Stimulated activated naive CD8-positive, alpha-beta T cell treated with anti-CD3 and anti-CD28 coated beads, Interleukin-15, Interleukin-2, amounts not matched to agents 100 U/mL and 50 U/mL, for 24 hours (primary cell): ENCODE measurements around the gene GIT2.
"Not testable (repeated sequence)": the region's sequence is repeated elsewhere in the genome, so short reads cannot be mapped to it uniquely, and the experiment has no call there.

Experiments
- ATAC-seq: fragments of 150-1000 bp; cut with Tn5 transposase; one replicate; pipeline ENCODE4 v1.10.0; 2021
- DNase-seq: peaks from one replicate; pipeline ENCODE4 v3.0.0; 2021

GIT2 gene

DNA sequence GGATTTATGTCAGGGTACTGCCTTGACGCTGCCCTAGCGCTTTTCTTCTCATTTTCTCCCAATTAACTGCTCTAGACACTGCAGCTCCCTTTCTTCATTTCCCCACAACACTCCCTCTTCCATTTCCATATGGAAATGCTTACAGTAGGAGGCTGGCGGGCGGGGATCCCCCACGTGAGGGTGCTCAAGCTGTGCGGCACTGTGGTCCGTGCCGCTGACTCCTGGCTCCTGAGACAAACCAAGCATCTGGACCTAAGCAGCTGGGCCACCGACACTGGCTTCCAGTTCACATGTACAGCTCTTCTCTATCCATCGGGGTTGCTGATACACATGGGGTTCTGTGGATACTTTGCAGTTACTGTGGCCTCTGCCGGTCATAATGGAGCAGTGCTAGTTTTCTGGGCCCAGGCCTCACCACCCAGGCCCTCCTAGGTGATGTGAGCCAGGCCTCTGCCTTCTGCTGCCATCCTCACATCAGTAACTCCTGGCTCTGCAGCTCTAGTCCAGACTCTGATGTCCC, 75.8 kb downstream of the GIT2 start:
- ATAC-seq (no peak), DNase-seq (no peak)

DNA sequence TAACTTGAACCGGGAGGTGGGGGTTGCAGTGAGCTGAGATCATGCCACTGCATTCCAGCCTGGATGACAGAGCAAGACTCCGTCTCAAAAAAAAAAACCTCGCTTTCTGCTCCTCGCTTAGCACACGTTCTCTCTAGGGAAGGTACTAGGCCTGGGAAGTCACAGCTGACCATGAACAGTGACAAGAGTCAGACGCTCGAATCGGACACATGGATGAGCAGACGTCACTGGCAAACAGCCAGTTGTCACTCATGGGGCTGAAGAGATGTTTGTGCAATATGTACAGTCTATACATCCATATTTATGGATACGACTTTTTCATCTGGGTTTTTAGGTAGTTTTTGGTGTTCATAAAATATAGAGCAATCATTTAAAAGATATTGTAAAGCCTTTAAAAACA, 76.7 kb downstream of the GIT2 start:
- ATAC-seq (no peak), DNase-seq (no peak)

- DNase-seq (no peak), ATAC-seq (no peak)
These were observed 80.1 kb downstream of the GIT2 start for GRCh38 chr12:109916045-109916444.

- DNase-seq = no peak
- ATAC-seq = no peak
These were observed 80.8 kb downstream of the GIT2 start for GRCh38 chr12:109915171-109916040.

DNA sequence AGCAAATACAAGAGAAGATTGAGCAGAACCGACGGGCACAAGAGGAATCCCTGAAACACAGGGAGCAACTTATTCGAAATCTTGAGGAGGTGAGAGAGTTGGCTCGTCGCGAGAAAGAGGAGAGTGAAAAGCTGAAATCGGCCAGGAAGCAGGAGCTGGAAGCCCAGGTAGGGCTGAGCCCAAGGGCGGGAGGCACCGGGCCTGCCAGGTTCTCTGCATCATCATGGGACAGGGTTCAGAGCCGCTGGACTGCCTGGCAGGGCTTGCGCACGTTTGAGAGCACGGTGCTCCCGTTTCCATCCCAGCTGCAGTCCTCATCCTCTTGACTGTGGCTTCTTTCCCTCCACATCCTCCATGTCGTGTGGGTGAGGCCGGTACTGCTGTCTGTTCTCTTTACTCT, 81.7 kb downstream of the GIT2 start:
- no peak for ATAC-seq

GRCh38 chr12:109912855-109913321, 83.3 kb downstream of the GIT2 start:
- no peak for DNase-seq
- ATAC-seq = no peak

More for the DNA sequence above, 81.7 kb downstream of the GIT2 start:
- DNase-seq = no peak

- peak; percentile 43 for ATAC-seq
- DNase-seq = peak; percentile 38
These were observed 85.2 kb downstream of the GIT2 start for GRCh38 chr12:109910969-109911348.

- ATAC-seq (no peak), DNase-seq (no peak)
These were observed 85.8 kb downstream of the GIT2 start for GRCh38 chr12:109910254-109910968.

DNA sequence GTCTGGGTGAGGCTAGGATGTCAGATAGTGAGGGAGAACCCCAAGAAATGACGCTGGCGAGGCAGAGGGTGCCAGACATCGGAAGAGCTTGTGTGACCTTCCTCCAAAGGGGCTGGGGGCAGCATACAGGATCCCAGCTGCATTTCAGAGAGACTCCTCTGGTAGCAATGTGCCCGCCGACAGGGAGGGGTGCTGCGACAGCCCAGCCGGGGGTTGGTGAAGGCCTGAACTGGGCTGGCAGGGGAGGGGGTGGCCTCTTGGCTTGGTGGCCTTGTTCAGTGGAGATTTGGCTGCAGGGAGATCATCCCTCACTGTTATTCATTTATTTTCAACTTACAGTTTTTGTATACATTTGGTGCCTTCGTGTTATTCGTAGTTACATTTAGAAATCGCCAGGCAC, 90.9 kb downstream of the GIT2 start:
- ATAC-seq (no peak), DNase-seq (no peak)

- no peak for ATAC-seq
- DNase-seq = no peak
These were observed 93.2 kb downstream of the GIT2 start for GRCh38 chr12:109902891-109903418.

GRCh38 chr12:109900752-109901580, 95.2 kb downstream of the GIT2 start:
- DNase-seq (peak; percentile 16), ATAC-seq (peak; percentile 26)

DNA sequence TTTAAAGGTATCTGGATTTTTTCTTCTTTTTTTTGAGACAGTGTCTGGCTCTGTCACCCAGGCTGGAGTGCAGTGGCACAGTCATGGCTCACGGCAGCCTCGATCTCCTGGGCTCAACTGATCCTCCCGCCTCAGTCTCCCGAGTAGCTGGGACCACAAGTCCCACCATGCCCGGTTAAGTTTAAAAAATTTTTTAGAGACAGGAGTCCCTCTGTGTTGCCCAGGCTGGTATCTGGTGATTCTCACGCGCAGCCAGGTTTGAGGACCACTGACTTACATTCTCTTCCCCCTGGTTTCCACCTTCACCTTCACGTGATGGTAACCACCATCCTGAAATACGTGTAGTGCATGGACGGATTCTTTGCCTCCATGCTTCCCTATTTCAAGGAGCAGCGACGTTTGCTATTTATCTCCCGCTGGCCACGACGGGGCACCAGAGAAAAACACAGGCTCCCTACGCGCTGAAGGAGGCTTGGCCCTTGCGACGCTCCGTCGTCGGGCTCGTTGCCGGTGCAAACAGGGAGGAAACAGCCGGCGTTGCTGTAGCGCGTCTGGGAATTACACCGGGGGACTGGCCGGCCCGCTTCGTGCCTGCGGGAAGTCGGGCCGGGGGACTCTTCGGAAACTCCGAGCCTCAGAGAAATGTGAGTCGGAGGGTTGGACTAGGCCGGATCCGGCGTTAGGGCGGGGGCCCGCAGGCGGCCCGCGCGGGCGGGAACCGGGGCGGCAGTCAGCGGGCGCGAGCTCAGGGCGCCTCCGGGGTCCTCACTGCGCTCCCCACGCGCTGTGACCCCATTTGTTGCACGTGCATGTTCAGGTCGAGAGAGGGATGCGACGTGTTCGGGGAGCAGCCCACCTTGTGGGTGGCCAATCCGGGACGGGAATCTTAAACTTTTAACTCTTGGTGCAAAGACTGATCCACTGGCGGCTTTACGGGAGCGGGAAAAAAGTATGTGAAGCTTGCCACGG, 96.1 kb downstream of the GIT2 start, which contains the start of gene TCHP:
TCHP (plus strand) TSS at position 492 of the 969 bp plus-strand sequence. CDS start 2,753 bp downstream, outside the sequence.
- peak; percentile 75 for DNase-seq
- ATAC-seq = peak; percentile 86

GRCh38 chr12:109899345-109899744, 96.8 kb downstream of the GIT2 start:
- DNase-seq, ATAC-seq: not testable (repeated sequence)

GRCh38 chr12:109897029-109897428, 99.1 kb downstream of the GIT2 start:
- no peak for DNase-seq
- no peak for ATAC-seq

DNA sequence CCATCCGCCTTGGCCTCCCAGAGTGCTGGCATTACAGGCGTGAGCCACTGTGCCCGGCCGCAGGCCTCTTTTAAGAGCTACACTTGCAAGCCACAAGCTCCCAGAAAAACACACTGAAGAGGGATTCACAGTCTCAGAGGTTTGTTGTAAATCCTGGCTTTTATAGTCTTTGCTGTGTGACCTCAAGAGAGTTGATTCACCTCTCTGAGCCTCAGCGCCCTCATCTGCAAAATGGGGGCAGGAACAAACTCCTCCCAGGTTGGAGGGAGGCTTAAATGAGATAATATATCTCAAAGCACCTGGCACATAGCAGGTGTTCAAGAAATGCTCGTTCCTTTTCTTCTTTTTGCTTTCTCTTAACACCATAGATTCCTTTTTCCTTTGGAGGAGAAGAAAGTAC, 100.0 kb downstream of the GIT2 start:
- ATAC-seq (no peak), DNase-seq (no peak)

DNA sequence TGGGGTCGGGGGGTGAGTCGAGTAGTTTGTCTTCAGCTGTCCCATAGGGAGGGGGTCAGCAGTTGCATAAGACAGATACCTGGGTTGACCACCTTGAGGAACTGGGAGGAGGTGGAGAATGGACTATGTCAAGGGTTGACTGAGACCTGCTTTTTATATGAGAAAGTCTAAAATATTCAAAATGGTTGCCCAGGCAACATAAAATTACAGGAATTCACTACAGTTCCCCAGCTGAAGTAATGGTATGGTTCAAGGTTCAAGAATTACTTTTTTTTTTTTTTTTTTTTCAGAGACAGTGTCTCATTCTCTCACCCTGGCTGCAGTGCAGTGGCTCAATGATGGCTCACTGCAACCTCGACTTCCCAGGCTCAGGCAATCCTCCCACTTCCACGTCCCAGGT, 101.2 kb downstream of the GIT2 start:
- DNase-seq (no peak), ATAC-seq (no peak)

GRCh38 chr12:109893261-109893995, 102.7 kb downstream of the GIT2 start:
- ATAC-seq = no peak
- no peak for DNase-seq

DNA sequence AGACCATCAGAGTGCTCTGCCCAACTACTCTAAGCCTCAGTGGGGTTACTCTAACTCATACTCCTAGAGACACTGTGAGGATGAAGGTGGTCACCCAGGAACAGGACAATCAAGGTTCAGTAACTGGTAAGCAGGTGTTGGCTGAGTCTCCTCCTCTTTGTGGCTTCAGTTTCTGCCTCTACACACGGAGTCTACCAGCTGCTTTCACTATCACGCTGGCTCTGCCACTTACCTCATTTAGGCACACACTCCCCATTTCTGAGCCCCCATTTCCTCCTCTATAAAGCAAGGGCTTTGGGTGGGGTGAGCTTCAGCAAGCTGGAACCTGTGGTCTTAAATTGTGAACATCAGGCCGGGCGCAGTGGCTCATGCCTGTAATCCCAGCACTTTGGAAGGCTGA, 103.4 kb downstream of the GIT2 start:
- DNase-seq = no peak
- peak; percentile 19 for ATAC-seq

GRCh38 chr12:109892165-109892715, 103.9 kb downstream of the GIT2 start:
- DNase-seq = no peak
- no peak for ATAC-seq
